ENCODE data around the gene VPS37D. TPM values are rescaled to one million over a fixed set of nuclear protein-coding genes. Genes with fewer than 3 reads are reported as not detected.

The VPS37D gene
- total and polyA plus RNA-seq, 10 of the 15 experiments (the other 5 are each of a cell fraction or from before 2014, with no cell fraction given), result 0.10 to 0.45 (median 0.16) TPM; not detected in 6

DNA sequence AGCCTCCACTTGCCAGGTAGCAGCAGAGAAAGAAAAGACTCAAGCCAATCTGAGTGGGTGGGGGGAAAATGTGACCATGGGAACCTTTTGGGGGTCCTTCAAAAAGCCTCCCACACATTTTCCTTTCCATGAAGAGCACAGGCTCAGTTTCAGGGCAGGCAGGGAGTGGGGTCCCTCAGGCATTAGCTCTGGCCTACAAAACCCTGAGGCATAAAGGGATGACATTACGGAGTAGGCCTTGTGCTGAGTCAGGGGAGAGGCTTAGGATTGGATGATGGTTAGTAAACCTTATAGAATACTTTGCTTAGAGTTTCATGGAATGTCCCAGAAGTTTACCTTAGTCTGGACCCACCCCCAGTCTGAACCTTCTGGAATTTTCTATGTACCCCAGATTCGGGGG, 12.1 kb downstream of the VPS37D start:
- DNase-seq (ENCODE audit: low read depth, low spot score), result no peak
- ChIA-PET RAD21 (ENCODE audit: unreplicated experiment) (no interaction called here), CTCF (no interaction called here), POLR2A (interaction anchor here (0.6 kb wide), 1 partner anchor 267 kb away, joined by 3 read pairs; no protein-coding TSS in a partner anchor), SMC1A (ENCODE audit: uncharacterized antibody, unreplicated experiment) (no interaction called here)
- no TSS peak for BruUV-seq (replicated peaks)
- Histone ChIP-seq H3K79me2 (ENCODE audit: control insufficient read depth, insufficient read depth, low read length) (peaks cover 35% of the 10 kb centered on the region), H3K4me2 (ENCODE audit: control insufficient read depth, insufficient read depth) (no peak overlapping the region), H3K9ac (ENCODE audit: control insufficient read depth, insufficient read depth, low read length) (no peak overlapping the region), H3K4me1 (ENCODE audit: control insufficient read depth, insufficient read depth, low read length) (peaks cover 12% of the 10 kb centered on the region), H3K27me3 (replicated peaks in 1 of 2; ENCODE audit: control insufficient read depth in 2 of 2, insufficient read depth in 2 of 2, low read length in 1 of 2) (no peaks in the 10 kb centered on the region), H4K20me1 (ENCODE audit: control insufficient read depth, insufficient read depth) (no peaks in the 10 kb centered on the region; the same call in 1 of the 2 replicates), H3K36me3 (ENCODE audit: control insufficient read depth in 2 of 2, insufficient read depth in 2 of 2, low read length in 1 of 2) (peaks cover 2 to 3% of the 10 kb centered on the region in 2 experiments; a peak in 2 of 4 replicates), H2AFZ (ENCODE audit: control insufficient read depth, low read depth, low read length) (no peak overlapping the region), H3K9me3 (replicated peaks; ENCODE audit: control insufficient read depth, insufficient read depth, low read length) (no peaks in the 10 kb centered on the region; the same call in 2 of the 3 replicates), H3K27ac (ENCODE audit: control insufficient read depth, insufficient read depth) (no peak overlapping the region), H3K4me3 (no peak overlapping the region)
- 100% methylated on average over 2 of the region's 2 CpGs for WGBS (ENCODE audit: insufficient coverage, insufficient replicate concordance, low lambda C conversion rate, missing lambda C conversion rate)
- no peak for ATAC-seq
- intact Hi-C loops (cut with micrococcal nuclease; ENCODE audit: unreplicated experiment) (loop anchor here (10.0 kb wide), 1 partner anchor 155 kb away; the partner anchor contains the start of gene BAZ1B), in situ Hi-C loops (cut with MboI) (no loop called here)
- FAIRE-seq, result no peak
- TF ChIP-seq CBX3 (IDR thresholded peaks at IDR 0.05; ENCODE audit: borderline replicate concordance, low read depth) (no peak), CREM (IDR thresholded peaks at IDR 0.05; ENCODE audit: low read depth) (no peak), SPI1 (IDR thresholded peaks at IDR 0.05; ENCODE audit: borderline replicate concordance, insufficient read depth, low read depth, low read length) (no peak), GABPA (IDR thresholded peaks at IDR 0.05; ENCODE audit: low read depth) (no peak), CBFB (IDR thresholded peaks at IDR 0.05; ENCODE audit: low read depth) (no peak)
- TF ChIP-seq, protein P1, sequence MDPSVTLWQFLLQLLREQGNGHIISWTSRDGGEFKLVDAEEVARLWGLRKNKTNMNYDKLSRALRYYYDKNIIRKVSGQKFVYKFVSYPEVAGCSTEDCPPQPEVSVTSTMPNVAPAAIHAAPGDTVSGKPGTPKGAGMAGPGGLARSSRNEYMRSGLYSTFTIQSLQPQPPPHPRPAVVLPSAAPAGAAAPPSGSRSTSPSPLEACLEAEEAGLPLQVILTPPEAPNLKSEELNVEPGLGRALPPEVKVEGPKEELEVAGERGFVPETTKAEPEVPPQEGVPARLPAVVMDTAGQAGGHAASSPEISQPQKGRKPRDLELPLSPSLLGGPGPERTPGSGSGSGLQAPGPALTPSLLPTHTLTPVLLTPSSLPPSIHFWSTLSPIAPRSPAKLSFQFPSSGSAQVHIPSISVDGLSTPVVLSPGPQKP (IDR thresholded peaks at IDR 0.05; ENCODE audit: low read depth, low read length), result no peak
- TF ChIP-seq, protein P2, sequence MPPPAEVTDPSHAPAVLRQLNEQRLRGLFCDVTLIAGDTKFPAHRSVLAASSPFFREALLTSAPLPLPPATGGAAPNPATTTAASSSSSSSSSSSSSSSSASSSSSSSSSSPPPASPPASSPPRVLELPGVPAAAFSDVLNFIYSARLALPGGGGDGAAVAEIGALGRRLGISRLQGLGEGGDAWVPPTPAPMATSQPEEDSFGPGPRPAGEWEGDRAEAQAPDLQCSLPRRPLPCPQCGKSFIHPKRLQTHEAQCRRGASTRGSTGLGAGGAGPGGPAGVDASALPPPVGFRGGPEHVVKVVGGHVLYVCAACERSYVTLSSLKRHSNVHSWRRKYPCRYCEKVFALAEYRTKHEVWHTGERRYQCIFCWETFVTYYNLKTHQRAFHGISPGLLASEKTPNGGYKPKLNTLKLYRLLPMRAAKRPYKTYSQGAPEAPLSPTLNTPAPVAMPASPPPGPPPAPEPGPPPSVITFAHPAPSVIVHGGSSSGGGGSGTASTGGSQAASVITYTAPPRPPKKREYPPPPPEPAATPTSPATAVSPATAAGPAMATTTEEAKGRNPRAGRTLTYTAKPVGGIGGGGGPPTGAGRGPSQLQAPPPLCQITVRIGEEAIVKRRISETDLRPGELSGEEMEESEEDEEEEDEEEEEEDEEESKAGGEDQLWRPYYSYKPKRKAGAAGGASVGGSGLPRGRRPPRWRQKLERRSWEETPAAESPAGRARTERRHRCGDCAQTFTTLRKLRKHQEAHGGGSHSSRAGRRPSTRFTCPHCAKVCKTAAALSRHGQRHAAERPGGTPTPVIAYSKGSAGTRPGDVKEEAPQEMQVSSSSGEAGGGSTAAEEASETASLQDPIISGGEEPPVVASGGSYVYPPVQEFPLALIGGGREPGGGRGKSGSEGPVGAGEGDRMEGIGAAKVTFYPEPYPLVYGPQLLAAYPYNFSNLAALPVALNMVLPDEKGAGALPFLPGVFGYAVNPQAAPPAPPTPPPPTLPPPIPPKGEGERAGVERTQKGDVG (CRISPR knock-in tag; IDR thresholded peaks at IDR 0.05), result no peak
- TF ChIP-seq, protein P3, sequence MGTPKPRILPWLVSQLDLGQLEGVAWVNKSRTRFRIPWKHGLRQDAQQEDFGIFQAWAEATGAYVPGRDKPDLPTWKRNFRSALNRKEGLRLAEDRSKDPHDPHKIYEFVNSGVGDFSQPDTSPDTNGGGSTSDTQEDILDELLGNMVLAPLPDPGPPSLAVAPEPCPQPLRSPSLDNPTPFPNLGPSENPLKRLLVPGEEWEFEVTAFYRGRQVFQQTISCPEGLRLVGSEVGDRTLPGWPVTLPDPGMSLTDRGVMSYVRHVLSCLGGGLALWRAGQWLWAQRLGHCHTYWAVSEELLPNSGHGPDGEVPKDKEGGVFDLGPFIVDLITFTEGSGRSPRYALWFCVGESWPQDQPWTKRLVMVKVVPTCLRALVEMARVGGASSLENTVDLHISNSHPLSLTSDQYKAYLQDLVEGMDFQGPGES (IDR thresholded peaks at IDR 0.05), result no peak
- TF ChIP-seq, protein P4, sequence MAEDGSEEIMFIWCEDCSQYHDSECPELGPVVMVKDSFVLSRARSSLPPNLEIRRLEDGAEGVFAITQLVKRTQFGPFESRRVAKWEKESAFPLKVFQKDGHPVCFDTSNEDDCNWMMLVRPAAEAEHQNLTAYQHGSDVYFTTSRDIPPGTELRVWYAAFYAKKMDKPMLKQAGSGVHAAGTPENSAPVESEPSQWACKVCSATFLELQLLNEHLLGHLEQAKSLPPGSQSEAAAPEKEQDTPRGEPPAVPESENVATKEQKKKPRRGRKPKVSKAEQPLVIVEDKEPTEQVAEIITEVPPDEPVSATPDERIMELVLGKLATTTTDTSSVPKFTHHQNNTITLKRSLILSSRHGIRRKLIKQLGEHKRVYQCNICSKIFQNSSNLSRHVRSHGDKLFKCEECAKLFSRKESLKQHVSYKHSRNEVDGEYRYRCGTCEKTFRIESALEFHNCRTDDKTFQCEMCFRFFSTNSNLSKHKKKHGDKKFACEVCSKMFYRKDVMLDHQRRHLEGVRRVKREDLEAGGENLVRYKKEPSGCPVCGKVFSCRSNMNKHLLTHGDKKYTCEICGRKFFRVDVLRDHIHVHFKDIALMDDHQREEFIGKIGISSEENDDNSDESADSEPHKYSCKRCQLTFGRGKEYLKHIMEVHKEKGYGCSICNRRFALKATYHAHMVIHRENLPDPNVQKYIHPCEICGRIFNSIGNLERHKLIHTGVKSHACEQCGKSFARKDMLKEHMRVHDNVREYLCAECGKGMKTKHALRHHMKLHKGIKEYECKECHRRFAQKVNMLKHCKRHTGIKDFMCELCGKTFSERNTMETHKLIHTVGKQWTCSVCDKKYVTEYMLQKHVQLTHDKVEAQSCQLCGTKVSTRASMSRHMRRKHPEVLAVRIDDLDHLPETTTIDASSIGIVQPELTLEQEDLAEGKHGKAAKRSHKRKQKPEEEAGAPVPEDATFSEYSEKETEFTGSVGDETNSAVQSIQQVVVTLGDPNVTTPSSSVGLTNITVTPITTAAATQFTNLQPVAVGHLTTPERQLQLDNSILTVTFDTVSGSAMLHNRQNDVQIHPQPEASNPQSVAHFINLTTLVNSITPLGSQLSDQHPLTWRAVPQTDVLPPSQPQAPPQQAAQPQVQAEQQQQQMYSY (CRISPR knock-in tag; IDR thresholded peaks at IDR 0.05), result no peak
- TF ChIP-seq, protein P5, sequence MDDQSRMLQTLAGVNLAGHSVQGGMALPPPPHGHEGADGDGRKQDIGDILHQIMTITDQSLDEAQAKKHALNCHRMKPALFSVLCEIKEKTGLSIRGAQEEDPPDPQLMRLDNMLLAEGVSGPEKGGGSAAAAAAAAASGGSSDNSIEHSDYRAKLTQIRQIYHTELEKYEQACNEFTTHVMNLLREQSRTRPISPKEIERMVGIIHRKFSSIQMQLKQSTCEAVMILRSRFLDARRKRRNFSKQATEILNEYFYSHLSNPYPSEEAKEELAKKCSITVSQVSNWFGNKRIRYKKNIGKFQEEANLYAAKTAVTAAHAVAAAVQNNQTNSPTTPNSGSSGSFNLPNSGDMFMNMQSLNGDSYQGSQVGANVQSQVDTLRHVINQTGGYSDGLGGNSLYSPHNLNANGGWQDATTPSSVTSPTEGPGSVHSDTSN (IDR thresholded peaks at IDR 0.05; ENCODE audit: insufficient replicate concordance, low read depth, low read length), result no peak
- TF ChIP-seq, protein P6, sequence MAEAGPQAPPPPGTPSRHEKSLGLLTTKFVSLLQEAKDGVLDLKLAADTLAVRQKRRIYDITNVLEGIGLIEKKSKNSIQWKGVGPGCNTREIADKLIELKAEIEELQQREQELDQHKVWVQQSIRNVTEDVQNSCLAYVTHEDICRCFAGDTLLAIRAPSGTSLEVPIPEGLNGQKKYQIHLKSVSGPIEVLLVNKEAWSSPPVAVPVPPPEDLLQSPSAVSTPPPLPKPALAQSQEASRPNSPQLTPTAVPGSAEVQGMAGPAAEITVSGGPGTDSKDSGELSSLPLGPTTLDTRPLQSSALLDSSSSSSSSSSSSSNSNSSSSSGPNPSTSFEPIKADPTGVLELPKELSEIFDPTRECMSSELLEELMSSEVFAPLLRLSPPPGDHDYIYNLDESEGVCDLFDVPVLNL (IDR thresholded peaks at IDR 0.05; ENCODE audit: low read depth, low read length), result no peak

All from GM12878 (cell line).